ENCODE results near the gene HPGDS.

- TF ChIP-seq CTCF (IDR thresholded peaks at IDR 0.05) (no peak), POLR2AphosphoS5 (IDR thresholded peaks at IDR 0.05) (no peak)
Measured at GRCh38 chr4:94345266-94345665, 2.6 kb upstream of the HPGDS start.
